ENCODE results near the gene CPNE2.

Gene CPNE2

DNA sequence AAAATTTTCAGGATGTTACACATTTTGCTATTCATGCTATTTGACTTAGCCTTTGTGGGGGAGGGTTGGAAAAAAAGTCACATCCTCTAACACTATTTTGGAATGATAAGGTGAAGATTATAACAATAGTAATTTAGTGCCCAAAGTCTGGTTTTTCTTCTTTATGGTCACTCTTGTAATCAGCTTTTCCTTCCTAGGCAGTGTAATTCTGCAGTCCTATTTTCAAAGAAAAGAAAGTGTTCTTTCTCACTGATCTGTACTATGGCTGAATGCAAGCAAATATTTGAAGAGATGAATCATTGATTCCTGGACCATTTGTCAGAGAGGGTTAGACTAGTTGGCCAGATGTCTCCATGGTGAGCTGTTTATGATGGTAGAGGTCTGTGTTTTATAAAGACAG, 102.1 kb downstream of the CPNE2 start:
- DNase-seq (ENCODE audit: low spot score) = peak; percentile 96

DNA sequence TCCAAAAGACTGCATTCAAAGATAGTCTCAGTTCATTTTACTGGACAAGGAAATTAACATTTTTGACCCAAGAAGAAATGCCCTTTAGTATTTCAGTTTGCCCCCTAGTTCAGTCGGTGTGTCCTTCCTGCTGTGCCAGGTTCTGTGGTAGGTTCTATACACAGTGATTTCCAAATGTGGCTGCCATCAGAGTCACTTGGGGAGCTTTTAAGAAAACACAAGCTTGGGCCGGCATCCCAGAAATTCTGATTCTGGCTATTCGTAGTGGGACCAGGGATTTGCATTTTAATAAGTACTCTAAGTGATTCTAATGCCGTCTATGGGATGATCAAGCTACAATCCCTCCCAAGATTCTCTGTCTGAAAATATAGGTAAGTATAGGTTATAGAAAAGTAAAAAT, 103.9 kb downstream of the CPNE2 start:
- DNase-seq (ENCODE audit: low spot score) = no peak

DNA sequence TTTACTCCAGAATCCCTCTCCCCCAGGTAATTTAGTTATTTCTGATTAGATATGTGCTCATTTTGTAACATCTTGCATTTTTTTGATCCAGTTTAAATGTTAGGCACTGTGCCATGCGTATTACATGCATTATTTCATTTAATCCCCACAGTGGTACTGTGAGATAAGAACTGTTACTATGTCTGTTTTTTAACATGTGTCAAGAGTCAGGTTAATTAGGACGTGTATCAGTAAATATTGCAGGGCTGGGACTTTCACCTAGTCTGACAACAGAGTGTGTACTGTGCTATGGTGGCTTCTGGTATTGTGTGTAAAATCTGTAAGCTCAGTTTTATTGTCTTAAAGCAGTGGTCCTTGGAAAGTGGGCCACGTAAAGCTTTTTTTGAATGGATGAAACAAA, 104.4 kb downstream of the CPNE2 start:
- no peak for DNase-seq (ENCODE audit: low spot score)

Data from RKO (cell line).